ENCODE data around the gene LILRA6.
"Not testable (repeated sequence)": the region's sequence is repeated elsewhere in the genome, so short reads cannot be mapped to it uniquely, and the experiment has no call there.

LILRA6 gene

GRCh38 chr19:54262066-54262465, 19.5 kb upstream of the LILRA6 start:
- DNase-seq, result no peak

- DNase-seq, result no peak
These were observed 14.5 kb upstream of the LILRA6 start, which contains the start of gene LILRB5 for GRCh38 chr19:54257116-54257480. Gene LILRB5, minus strand, starts transcription at chr19:54257273. Its CDS starts 80 bp downstream, at chr19:54257193.

DNA sequence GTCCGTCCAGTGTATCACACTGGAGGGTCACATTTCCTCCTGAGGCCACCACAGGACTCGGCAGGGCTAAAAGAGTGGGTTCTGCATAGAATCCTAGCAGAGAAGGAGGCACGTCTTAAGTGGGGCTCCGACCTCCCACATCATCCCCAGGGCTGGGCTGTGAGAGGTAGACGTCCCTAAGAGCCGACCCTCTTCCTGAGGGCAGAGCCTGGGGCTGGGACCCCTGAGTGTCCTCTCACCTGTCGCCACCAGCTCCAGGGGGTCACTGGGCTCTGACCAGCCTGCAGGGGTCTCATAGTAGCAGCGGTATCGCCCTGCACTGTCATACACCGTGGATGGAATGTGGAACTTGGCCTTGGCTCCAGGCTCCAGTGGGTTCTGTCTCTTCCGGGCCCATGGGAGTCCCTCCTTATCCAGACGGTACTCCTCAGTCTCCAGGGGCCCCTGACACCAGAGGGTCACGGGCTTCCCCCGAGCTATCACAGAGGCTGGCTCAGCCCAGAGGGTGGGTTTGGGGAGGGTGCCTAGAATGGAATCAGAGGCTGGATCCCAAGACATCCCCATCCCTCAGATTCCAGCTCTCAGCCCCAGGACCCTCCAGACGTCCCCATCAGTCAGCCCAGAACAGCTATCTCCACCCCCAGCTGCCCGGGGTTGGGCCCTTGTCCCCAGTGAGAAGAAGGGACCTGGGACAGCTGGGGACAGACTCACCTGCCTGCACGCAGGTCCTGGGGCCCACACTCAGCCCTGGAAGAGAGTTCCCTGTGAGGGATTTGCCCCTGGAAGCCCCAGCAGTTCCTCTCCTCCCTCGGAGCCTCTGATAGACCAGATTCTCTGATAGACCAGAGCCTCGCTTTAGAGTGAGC, 13.9 kb upstream of the LILRA6 start:
- DNase-seq, result no peak

DNA sequence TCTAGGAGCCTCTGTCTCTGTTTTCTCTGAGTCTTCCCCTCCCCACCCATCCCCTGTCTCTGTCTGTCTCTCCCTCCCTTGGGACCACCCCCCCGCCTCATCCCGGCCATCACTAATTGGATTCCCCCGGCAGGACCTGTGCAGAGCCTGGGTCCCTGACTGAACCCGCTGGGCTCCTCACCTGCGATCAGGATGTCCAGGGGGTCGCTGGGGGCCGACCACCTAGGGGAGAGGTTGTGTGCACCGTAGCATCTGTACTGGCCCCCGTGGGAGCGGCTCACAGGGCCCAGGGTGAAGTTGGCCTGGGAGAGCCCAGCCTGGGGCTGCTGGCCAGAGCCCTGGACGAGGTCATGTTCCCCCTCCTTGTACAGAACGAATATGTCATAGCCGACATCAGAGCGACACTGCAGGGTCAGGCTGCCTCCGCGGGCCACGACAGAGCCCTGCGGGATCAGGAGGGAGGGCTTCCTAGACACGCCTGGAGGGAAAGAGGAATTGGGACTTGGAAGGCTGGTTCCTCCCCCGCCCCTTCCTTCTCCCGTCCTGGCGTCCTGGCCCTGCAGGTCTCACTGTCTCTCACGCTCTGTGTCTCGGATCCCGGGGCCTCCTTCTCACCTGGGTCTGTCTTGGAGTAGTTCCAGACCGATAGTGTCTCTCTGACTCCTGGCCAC, 12.7 kb upstream of the LILRA6 start:
- DNase-seq, result no peak

- DNase-seq, result no peak
These were observed 11.8 kb upstream of the LILRA6 start for GRCh38 chr19:54254195-54254906.

GRCh38 chr19:54253331-54254194, 11.0 kb upstream of the LILRA6 start:
- DNase-seq, result no peak

- DNase-seq, result no peak
These were observed 10.3 kb upstream of the LILRA6 start for GRCh38 chr19:54252845-54253244.

- no peak for DNase-seq
These were observed 9.7 kb upstream of the LILRA6 start for GRCh38 chr19:54252243-54252642.

DNA sequence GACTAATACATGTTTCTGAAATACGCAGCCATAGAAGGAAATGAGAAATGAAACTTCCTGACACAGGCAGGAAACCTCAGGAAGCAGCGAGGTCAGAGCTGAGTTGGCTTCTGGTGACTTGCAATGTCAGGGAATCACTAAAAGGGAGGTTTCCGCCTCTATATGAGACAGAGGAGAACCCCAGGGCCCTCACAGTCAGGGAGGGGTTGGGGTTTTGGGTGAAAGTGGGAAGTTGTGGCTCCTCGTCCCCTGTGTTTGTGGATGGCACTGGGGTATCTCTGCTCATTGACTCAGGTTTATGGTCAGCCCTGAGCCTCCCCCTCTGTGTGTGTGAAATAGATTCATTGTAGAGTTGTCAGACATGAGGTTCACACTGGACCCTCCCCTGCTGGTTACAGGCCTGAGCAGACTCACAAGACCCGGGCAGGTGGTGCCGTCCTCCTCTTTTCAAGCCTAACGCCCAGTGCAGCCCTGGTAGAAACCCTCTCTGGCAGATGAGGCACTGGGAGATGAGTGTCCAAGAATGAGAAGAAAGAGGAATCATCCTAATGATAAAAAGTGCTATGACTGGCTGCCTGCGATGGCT, 5.5 kb upstream of the LILRA6 start:
- DNase-seq, result no peak

DNA sequence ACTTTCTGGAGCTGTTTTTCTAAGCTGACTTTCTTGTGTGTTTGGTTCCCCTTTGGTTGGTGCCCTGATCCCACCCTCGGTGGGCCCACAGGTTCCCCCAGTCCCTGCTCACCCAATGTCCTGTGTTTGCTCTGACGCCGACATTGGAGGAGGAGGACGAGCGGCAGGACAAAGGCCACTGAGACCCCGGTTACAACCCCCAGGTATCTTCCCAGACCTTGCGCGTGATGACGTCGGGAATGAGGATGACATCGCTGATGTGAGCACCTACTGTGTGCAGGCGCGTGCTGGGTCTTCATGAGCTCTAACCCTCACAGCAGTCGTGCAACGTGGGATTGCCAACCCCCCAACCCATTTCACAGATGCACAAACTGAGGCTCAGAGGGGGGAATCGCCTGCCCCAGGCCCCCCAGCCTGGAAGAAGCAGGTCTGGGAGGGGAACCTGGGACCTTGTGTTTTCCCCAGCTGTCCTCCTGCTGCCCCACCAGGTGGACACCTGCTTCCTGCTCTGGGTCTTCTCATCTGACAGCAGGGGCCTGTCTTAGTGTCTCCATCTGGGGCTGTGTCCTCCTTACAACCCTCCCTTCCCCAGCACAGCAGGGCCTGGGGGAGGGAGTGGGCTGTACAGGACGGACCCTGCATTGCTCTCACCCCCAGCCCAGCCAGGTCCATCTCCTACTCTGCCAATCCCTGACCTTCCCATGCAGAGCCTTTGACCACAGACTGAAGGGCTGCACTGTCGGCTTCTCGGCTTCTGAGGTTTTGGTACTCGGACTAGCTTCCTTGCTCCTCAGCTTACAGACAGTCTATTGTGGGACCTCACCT, 4.7 kb upstream of the LILRA6 start:
- DNase-seq, result no peak

DNA sequence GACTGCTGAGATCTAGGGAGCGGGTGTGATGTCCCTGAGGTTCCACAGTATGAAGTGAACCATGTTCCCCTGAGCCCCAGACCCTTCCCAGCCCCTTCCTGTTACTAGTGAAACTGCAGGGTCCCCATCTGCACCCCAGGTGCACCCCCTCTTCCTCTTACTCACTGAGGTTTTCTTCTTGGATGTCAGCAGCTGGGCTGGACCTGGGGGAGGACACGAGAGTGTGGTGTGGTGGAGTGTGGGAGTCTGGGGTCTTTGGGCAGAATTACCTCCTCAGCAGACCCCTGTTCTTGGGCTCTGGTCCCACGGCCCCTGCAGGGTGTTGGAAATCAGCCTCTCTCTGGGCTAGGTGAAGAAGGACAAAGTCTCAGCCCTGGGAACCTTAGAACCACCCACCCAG, 3.3 kb upstream of the LILRA6 start:
- no peak for DNase-seq

DNA sequence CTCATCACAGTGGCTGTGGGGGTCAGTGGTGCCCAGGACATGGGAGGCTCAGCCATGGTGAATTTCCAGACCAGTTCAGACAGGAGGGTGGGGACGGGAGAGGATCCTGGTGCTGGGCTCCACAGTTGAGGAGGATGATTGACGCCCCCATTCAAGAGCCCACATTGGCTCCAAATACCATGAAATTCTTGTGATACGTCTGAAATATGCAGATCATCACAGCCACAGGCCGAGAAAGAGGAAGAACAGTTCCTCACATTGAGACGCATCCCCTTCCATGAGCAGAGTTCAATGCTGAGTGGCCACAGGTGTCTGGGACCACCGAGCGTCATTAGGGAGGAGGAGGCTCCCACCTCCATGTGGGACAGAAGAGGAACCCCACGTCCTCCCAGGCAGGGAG, 1.2 kb upstream of the LILRA6 start:
- DNase-seq, result not testable (repeated sequence)

- DNase-seq, result not testable (repeated sequence)
These were observed 356 bp downstream of the LILRA6 start for GRCh38 chr19:54242234-54242633.

- not testable (repeated sequence) for DNase-seq
These were observed 1.9 kb downstream of the LILRA6 start for GRCh38 chr19:54240372-54241336.

DNA sequence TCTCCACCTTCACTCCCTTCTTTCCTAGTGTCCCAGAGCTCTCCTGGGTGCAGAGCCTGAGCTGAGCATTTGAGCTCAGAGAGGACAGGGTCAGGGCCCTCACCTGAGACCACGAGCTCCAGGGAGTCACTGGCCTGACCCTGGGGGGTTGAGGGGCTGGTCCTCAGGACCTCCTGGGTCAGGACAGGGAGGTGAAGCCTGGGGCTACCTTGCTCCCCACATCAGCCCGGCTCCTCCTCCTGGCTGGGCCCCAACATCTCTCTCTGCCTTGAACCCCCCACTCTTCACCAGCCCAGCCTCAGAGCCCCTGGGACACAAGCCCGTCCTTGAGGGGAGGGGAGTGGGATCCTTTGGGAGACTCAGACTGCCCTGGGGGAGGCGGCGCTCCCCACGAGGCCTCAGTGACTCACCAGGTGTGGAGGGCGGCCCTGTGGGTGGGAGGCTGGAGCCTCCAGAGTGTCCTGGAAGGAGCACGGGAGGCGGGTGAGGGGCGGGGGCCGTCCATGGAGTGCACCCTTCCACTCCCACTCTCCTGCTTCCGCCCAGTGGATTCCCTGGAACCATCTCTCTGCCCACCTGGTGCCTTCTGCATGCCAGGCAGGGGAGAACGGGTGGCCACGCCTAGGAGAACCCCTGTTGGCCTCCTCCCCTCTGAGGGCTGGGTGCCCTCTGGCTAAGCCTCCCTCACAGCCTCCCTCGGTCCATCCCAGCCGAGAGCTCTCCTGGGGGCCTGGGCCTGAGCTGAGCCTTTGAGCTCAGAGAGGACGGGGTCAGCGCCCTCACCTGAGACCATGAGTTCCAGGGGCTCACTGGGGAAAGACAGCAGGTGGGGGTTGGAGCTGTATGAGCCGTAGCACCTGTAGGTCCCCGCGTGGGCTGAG, 2.9 kb downstream of the LILRA6 start:
- DNase-seq, result not testable (repeated sequence)

GRCh38 chr19:54233941-54234340, 8.6 kb downstream of the LILRA6 start:
- DNase-seq, result no peak

DNA sequence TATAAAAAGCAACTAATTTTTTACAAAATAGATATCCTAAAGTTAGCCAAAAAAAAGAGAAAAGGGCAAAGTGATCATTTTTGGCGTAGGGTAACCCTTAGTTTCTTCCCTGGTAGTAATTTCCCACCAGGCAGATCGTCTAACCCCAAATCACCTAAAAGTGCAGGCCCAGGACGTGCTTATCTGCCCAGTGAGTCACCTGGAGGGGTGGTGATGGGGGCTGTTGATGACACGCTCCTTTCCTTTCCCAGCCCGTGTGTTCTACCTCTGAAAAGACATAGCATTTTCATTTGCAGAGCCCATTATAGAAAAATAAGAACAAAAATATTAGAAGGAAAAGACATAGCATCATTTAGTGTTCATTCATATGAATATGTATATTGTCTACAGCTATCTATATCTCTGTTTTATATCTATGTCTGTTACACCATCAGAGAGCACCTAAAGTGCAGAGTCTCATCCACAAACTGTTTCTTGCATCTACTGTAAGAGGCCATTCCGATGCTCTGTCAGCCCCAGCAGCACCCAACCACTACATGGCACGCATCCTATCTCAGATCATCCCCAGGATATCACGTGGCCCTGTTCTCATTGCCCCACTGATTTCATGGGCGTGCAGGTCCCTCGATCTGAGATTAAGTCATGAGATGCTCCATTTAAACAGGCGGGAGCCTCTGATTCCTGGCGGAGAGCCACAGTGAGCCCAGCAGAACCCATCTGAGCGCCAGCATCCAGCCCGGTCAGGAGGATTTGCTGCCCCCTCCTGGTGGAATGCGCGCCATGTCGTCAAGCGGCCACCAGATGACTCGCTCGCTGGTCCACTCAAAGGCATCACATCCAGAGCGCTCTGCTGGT, 11.3 kb downstream of the LILRA6 start:
- DNase-seq, result peak; percentile 83

- DNase-seq, result no peak
These were observed 12.6 kb downstream of the LILRA6 start for GRCh38 chr19:54230031-54230430.

All from DMS79 treated with DMSO at 0.1 percent for 48 hours (cell line).